Kasumi-1 (cell line): ENCODE results near the gene ENO4.

Experiments
- DNase-seq, 2 experiments: peaks; one replicate each; lab custom pipeline; 2025; lab: John Stamatoyannopoulos, UW

The ENO4 gene

DNA sequence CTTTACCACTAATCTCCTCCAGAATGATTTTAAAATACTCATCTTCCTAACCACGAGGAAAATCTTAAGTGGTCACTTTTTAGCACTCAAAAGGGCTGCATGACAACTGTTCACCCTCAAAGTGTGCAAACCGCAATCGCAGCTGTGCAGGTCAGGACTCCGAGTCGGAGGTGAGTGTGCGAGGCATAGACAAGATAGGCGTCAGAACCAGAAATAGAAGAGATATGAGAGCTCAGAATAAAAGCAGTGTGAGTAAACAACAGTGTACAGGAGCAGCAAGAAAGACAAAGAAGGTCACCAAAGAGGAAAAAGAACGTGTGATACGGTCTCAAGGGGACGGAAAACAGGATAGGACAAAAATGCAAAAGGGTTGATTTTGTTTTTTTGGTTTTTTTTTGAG is 17.5 kb upstream of the ENO4 start:
- DNase-seq = no peak

- DNase-seq = no peak
Measured at GRCh38 chr10:116833986-116834985, 15.0 kb upstream of the ENO4 start.

- DNase-seq = no peak
Measured at GRCh38 chr10:116835658-116836057, 13.6 kb upstream of the ENO4 start.

GRCh38 chr10:116836083-116836482 is 13.2 kb upstream of the ENO4 start:
- no peak for DNase-seq

DNA sequence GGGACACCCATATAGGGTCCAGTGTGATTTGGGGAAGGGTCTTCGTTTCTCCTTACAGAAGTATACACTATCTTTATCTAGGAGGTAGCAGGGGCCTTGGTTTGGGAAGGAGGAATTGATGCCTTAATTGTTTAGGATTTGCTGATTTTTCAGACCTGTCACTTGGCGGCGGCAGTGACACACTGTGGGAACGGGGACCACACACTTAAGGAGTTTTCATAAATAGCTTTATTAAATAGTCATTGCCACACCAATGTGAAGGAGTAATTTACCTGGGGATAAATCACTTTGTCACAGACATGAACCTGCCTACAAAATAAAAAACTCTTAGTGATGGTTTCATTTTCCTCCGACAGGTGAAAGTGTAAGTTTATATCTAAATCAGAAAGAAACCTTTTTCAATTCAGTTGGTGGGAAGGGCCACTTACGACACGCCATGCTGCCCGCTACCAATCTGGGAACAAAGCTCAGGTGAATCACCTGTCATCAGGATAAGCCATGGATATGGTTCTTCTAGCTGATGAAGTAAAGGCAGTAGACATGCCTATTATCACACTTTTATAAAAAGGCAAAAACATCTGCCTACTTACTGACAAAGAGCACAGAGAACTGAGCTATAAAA is 12.3 kb upstream of the ENO4 start:
- no peak for DNase-seq

- DNase-seq = no peak
Measured at GRCh38 chr10:116838143-116838725, 11.1 kb upstream of the ENO4 start.

- no peak for DNase-seq
Measured at GRCh38 chr10:116840389-116841075, 8.8 kb upstream of the ENO4 start.

GRCh38 chr10:116845823-116846222 is 3.5 kb upstream of the ENO4 start:
- no peak for DNase-seq

- no peak for DNase-seq
Measured at GRCh38 chr10:116848032-116848943, 1.0 kb upstream of the ENO4 start.

GRCh38 chr10:116848944-116849247 is 403 bp upstream of the ENO4 start:
- DNase-seq = no peak

GRCh38 chr10:116850058-116850611 is 836 bp downstream of the ENO4 start:
- no peak for DNase-seq

- DNase-seq = no peak
Measured at GRCh38 chr10:116852246-116852645, 2.9 kb downstream of the ENO4 start.

DNA sequence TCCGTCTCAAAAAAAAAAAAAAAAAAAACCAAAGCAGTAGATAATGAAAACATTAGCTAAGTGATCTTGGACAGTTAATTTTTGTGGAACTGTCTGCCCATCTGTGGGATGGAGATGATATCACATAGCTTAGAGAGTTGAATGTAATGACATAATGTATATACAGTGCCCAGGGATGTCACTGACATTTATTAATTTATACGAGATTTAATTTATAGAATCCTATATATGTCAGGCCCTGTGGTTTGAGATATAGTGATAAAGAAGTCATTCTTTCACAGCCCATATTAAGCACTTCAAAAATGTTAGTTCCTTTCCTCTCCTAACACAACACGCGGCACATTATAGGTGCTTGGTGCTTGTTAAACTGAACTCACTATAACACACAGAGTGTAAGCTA is 4.0 kb downstream of the ENO4 start:
- DNase-seq = no peak

- DNase-seq = no peak
Measured at GRCh38 chr10:116853701-116854100, 4.4 kb downstream of the ENO4 start.

GRCh38 chr10:116857156-116857555 is 7.9 kb downstream of the ENO4 start:
- no peak for DNase-seq

DNA sequence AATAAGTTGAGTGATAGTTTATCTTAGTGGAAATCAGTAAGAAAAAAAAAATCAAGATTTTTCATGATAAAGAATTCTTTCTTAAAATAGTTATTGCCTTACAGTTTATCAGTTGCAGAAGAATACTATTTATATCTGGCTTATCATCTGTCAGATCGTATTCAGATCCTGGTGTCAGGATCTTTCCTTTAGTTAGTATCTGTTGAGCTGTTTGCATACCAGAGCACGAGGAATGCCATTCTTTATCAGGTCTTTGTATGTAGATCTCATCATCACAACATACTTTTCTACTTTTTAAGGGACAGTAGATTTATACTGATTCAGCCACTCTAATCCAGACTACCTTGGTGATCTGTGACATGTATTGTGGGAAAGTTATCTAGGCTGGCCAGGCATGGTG is 12.5 kb downstream of the ENO4 start:
- DNase-seq = no peak

DNA sequence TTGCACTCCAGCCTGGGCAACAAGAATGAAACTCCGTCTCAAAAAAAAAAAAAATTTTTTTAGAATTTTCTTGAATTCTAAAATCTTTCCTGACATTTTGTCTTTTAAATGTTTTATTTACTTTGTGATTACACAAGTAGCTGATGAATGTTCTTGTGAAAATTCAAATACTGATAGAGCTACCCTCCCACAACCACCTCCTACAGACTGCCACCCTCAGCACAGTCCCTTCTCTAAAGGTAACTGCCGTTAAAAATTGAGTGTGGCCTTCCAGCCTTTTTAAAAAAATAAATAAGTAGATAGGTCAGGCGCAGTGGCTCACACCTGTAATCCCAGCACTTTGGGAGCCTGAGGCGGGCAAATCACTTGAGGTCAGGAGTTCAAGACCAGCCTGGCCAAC is 15.1 kb downstream of the ENO4 start:
- DNase-seq = no peak

DNA sequence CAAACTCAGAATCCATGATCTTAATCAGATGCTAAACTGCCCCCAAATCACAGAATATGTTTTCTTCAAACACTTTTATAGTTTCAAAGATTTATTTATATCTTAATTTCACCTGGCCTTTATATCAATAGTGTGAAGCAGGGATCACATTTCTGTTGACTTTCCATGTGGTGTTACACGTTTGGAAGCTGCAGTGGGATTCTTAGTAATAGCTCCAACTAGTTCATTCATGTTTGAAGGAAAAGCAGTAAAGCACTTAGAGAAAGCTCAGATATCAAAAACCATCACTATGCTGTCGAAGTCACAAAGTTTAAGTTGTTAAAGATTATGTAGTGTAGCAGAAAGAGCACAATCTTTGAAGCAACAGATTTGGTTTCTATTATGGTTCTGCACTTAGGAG is 16.8 kb downstream of the ENO4 start:
- no peak for DNase-seq

DNA sequence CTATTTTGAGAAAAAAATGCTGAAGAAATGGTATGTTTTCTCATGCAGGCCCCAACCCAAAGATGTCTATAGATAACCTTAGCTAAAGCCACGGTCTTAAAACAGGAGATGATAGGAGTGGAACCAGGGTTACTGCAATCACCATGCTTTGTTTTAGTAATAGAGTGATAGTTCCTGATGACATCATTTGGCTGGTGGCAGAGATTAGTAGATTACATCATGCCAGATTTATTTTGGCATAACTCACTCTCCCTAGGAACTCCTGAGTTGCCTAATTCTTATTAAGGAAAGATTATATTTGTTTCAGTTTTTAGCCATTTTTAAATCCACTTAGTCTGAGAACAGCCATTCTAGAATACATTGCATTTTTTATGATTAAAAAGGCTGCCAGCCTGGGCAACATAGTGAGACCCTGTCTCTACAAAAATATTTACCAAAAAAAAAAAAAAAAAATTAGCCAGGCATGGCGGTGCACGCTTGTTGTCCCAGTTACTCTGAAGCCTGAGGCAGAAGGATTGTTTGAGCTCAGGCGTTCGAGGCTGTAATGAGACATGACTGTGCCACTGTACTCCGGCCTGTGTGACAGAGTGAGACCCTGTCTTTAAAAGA is 17.8 kb downstream of the ENO4 start:
- no peak for DNase-seq

DNA sequence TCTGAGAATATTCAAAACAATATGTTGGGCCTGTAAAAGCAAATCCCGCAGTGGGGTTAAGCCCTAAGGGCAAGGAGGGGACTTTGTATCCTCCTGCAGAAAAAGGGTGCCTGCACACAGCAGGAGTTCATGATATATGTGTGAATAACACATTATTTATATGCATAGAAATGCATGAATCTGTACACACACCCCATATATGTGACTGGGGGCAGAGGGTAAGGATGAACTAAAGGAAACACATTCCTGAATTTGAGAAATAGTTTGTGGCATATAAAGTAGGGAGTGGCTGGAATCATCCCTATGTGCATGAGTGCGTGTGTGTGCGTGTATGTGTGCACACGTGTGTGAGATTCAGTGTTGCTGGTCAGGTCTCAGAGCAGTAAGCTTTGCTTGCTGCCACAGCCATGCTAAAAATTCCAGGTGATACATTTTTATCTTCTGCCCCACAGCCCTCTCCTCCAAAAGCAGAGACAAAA is 18.9 kb downstream of the ENO4 start:
- DNase-seq = no peak

DNA sequence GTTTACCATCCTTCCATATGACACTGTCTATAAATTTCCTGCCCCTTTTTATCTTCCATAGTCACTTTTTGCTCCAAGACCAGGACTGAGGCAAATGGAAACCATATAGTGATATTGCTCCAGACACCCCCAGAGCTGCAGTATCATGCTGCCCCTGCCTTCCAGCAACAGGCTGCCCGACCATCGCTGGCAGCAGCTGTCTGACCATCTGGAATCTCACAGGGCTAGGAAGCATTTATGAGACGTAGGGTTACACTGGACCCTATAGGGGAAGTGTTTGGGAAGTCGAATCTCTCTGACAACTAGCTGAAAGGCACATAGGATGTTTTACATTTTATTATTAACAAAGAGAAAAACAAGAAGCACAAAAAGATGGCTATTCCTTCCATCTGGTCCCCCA is 19.4 kb downstream of the ENO4 start:
- no peak for DNase-seq
